Lung (tissue), 12 donors: ENCODE measurements around the gene SHISA7. TPM values are rescaled to one million over a fixed set of nuclear protein-coding genes. Genes with fewer than 3 reads are reported as not detected.
"Not testable (repeated sequence)": the region's sequence is repeated elsewhere in the genome, so short reads cannot be mapped to it uniquely, and the experiment has no call there.

Experiments
- ATAC-seq: fragments of 200-7000 bp; cut with Tn5 transposase; one replicate; pipeline ENCODE4 v1.9.1; 2020; ENCODE audit warnings: moderate number of reproducible peaks; ENCODE audit not compliant: insufficient read depth, low FRiP score
- DNase-seq, 3 donors: peaks; one replicate each; pipeline ENCODE4 v3.0.0-alpha.2; 2013 to 2017
- H3K27ac ChIP-seq, 2 donors: one replicate each; pipeline ENCODE4 v1.5.1; 2013; ENCODE audit warnings: mild to moderate bottlenecking in 2 of 2, moderate library complexity in 2 of 2, control low read depth in 1 of 2, inconsistent platforms in 1 of 2, low read depth in 1 of 2, low read length in 1 of 2
- H3K27me3 ChIP-seq, 3 donors: one replicate each; pipeline ENCODE4 v1.5.1; 2013; ENCODE audit warnings: low read length in 2 of 3; ENCODE audit not compliant: control insufficient read depth in 3 of 3, insufficient read depth in 3 of 3
- H3K36me3 ChIP-seq, 4 donors: one replicate each; pipeline ENCODE4 v1.5.1; 2013; ENCODE audit warnings: low read length in 4 of 4, mild to moderate bottlenecking in 1 of 4, moderate library complexity in 1 of 4; ENCODE audit not compliant: control insufficient read depth in 4 of 4, insufficient read depth in 4 of 4
- H3K4me1 ChIP-seq, 5 donors: one replicate each; pipeline ENCODE4 v1.5.1; 2013; ENCODE audit warnings: low read length in 5 of 5, mild to moderate bottlenecking in 2 of 5, moderate library complexity in 1 of 5; ENCODE audit not compliant: control insufficient read depth in 5 of 5, insufficient read depth in 5 of 5
- H3K4me3 ChIP-seq: one replicate; pipeline ENCODE4 v1.5.1; 2013; ENCODE audit warnings: mild to moderate bottlenecking, control low read depth, moderate library complexity
- H3K9ac ChIP-seq, 2 donors: one replicate each; pipeline ENCODE4 v1.5.1; 2013; ENCODE audit warnings: low read length in 2 of 2, control low read depth in 1 of 2; ENCODE audit not compliant: insufficient read depth in 1 of 2
- H3K9me3 ChIP-seq, 4 donors: one replicate each; pipeline ENCODE4 v1.5.1; 2013; ENCODE audit warnings: low read length in 3 of 4, mild to moderate bottlenecking in 1 of 4, moderate library complexity in 1 of 4; ENCODE audit not compliant: control insufficient read depth in 4 of 4, insufficient read depth in 3 of 4
- CTCF ChIP-seq: IDR thresholded peaks from 2 replicates; pipeline ENCODE4 v1.5.1; 2012; ENCODE audit warnings: mild to moderate bottlenecking; ENCODE audit errors: control extremely low read depth, extremely low read depth
- WGBS, 2 donors: extraction: QIAGEN DNeasy Blood & Tissue Kit; methylation state at CpG; one replicate each; pipeline ENCODE4 v1.1.7; 2013; 5-methylcytosine and 5-hydroxymethylcytosine counted together
- polyA plus RNA-seq, 2 donors: library from polyadenylated mRNA; stranded (reverse); fragments of 200-250 nt; gene quantifications; one replicate each; pipeline ENCODE4 v1.2.1, GENCODE V29; 2013
- total RNA-seq, 2 donors: library from RNA; depleted of rRNA in 1 of 2; stranded (reverse); fragments of >200 nt in 1 of 2; gene quantifications; one replicate each; pipeline ENCODE4 v1.2.1, GENCODE V29; 2014 to 2021
- donor health status: control.
- donor health status: control.
- donor health status: Bipolar disorder and iron deficiency.
- donor health status: healthy.
- donor health status: DM: yes; HTN: yes; CAD: no.

The SHISA7 gene
- total and polyA plus RNA-seq, 4 donors: 0.03 to 0.14 TPM; not detected in 2

DNA sequence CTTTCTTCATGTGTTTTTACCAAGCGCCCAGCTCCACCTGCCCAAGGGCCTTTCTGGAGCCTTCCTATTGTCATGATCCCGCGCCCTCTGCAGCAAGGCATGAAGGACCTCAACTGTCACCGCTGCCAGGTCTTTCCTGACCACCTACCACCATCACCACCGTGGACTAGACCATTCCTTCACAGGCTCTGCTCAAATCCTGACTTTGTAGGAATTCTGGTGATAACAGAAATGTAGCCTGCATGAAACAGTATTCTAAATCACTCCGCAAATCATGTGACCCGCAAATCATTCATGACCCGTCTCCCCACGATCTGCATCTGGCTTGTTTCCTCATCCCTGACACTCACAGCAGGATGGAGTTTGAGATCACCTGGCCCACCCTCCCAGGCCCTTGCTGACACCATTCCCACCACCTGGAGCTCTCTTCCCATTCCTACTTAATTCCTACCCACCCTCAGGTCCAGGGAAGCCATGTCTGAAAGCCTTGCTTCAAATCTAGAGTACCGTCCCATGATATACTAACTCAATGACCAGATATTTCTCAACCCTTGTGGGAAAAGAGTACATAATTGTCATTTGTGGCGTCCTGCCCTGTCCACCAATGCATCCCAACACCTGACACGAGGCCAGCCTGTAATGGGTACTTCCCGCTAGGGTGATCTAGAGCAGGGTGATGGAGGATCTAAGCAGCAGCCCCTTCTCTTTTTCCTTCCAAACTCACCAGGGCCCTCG lies 36.8 kb downstream of the SHISA7 start:
- no peak overlapping the region for H3K4me3 ChIP-seq
- no peak for TF ChIP-seq CTCF
- H3K27me3 ChIP-seq: no peaks in the 10 kb centered on the region
- peaks cover 0 to 3% (median under 1%) of the 10 kb centered on the region in 4 donors for H3K9me3 ChIP-seq
- peak overlapping the region in 1 of 2 donors; percentile 77 for H3K9ac ChIP-seq
- DNase-seq (no peak), ATAC-seq (no peak)
- 77 to 82% methylated on average over 14 of the region's 14 CpGs for WGBS, 2 donors
- H3K4me1 ChIP-seq: peaks cover 0 to 21% (median 9%) of the 10 kb centered on the region in 5 donors
- peaks cover 4 to 35% (median 27%) of the 10 kb centered on the region in 4 donors for H3K36me3 ChIP-seq
- H3K27ac ChIP-seq: no peak overlapping the region

DNA sequence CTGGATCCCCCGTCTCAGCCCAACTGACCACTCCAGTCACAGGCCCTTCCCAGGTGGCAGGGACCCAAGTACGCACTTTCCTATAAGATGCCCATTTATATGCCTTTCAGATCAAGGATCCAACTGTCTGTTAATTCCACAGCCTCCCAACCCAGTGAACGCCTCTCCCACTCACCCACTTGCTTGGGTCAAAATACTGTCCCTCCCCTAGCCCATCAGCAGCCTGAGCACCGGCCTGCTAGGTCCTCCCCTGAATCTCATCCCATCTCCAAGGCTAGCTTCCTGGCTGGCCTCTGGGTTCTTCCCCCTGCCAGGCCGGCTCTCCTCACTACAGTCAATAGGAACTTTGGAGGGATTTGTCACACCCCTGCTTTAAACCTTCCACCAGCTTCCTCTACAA lies 37.5 kb downstream of the SHISA7 start:
- no peak overlapping the region for H3K27ac ChIP-seq
- no peak overlapping the region for H3K9ac ChIP-seq
- H3K4me3 ChIP-seq: no peak overlapping the region
- TF ChIP-seq CTCF: no peak
- H3K27me3 ChIP-seq: no peaks in the 10 kb centered on the region
- no peak for ATAC-seq
- peaks cover 0 to 3% (median under 1%) of the 10 kb centered on the region in 4 donors for H3K9me3 ChIP-seq
- 90 to 91% methylated on average over 5 of the region's 5 CpGs for WGBS, 2 donors
- DNase-seq: no peak
- H3K4me1 ChIP-seq: peaks cover 0 to 21% (median 9%) of the 10 kb centered on the region in 5 donors
- peaks cover 4 to 39% (median 28%) of the 10 kb centered on the region in 4 donors for H3K36me3 ChIP-seq

DNA sequence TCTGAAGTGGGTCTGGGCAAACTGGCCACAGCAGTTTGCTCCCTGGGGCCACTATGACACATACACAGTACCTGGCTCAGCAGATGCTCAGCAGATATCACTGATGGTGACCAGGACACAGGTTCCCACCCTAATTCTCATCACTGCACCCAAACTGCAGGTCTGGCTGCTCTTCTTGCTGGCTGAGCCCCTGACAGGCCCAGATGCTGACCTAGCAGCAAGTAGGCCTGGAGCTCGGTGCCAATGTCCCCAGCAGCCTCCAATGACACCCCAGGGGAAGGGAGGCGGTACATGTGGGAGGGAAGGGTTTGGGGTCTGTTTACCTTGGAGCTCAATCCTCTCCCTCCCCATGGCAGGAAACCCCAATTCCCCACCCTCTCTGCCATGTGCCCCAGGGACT lies 40.6 kb downstream of the SHISA7 start:
- Histone ChIP-seq H3K9ac (no peak overlapping the region), H3K27ac (no peak overlapping the region), H3K4me3 (no peak overlapping the region), H3K9me3 (peaks cover 0 to 2% (median 0%) of the 10 kb centered on the region in 4 donors), H3K4me1 (peaks cover 0 to 17% (median 9%) of the 10 kb centered on the region in 5 donors), H3K27me3 (no peaks in the 10 kb centered on the region), H3K36me3 (peaks cover 4 to 39% (median 30%) of the 10 kb centered on the region in 4 donors)
- TF ChIP-seq CTCF: no peak
- WGBS, 2 donors: 87 to 92% methylated on average over 2 of the region's 2 CpGs
- ATAC-seq (no peak), DNase-seq (no peak)

GRCh38 chr19:55401390-55401789 lies 41.7 kb downstream of the SHISA7 start:
- not testable (repeated sequence) for H3K9ac ChIP-seq, H3K27me3 ChIP-seq, H3K27ac ChIP-seq, H3K4me3 ChIP-seq, H3K9me3 ChIP-seq, DNase-seq, ATAC-seq
- WGBS, 2 donors: 88 to 90% methylated on average over 18 to 21 of the region's 28 CpGs
- peaks cover 4 to 39% (median 28%) of the 10 kb centered on the region in 4 donors for H3K36me3 ChIP-seq
- peaks cover 0 to 12% (median 6%) of the 10 kb centered on the region in 5 donors for H3K4me1 ChIP-seq
